ENCODE data around the gene SLC9A9.

Gene SLC9A9

DNA sequence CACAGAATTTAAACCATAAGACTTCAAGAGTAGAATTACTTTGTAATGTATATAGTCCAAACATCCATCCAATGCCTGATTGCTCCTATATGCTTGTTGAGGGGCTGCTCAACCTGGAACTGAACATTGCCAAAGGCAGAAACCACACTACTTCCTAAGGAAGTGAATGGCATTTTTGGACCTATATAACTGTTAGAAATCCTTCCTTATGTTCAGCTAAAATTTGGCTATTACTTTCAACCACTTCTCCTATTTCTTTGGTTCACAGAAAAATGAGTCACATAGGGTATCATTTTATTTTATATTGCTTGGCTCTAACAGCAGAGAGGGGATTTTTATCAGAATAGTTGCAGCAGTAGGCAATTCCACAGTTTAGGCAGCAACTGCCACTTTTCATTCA lies 342.1 kb downstream of the SLC9A9 start:
- no peak for DNase-seq (ENCODE audit: low spot score)

- DNase-seq (ENCODE audit: low spot score) = no peak
Measured at GRCh38 chr3:143503325-143503885, 344.9 kb downstream of the SLC9A9 start.

DNA sequence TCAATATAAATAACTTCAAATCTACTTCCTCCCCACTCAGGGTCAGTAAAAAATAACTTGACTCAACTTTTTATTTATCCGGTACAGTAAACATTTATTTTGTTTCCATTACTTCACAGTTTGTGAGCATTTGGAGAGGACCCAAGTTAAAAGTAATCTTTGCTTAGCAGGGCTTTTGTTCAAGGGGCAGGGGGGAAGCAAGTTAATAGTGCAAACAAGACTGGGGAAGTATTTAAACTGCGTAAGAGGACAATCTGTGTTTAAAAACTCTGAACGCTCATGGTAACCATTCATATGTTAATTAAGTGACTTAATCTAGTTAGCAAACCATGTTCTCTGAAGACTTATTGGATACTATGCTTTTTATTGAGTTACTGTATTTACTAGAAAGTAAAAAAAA lies 346.2 kb downstream of the SLC9A9 start:
- no peak for DNase-seq (ENCODE audit: low spot score)

DNA sequence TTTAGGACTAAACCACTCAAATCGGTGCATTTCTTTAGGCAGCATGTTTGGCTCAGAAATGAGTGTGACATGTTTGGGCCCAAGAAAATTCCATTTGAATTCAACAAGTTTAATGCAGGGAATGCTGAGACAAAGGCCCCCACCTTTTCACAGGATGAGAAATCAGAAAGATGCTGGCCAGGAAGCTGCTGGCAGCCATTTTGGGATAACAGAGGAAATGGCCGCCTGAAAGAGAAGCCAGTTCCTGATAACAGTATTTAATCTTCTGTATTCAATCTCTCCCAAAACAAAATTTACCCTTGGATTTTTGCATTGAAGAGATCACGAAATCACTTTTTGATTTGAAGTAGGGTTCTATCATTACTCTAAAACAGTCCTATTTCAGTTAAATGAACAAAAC lies 350.9 kb downstream of the SLC9A9 start:
- no peak for DNase-seq (ENCODE audit: low spot score)

DNA sequence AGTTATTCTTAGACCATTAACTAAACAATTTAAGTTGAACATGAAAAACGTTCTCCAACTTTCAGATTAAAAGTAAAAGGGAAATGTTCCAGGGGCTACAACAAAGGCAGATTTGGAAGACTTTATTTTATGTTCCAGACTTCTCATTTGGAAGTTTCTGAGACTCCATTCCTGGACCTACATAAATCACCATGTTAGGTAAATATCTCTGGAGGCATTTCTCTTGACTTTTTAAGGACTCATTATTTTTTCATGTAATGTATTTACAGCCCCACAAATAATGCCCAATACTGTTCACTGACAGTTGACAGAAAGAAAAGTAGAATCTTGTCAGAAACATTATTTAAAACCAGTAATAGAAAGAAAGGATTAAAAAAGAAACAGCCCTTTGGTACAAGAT lies 352.1 kb downstream of the SLC9A9 start:
- DNase-seq (ENCODE audit: low spot score) = no peak

- no peak for DNase-seq (ENCODE audit: low spot score)
Measured at GRCh38 chr3:143495527-143495926, 352.7 kb downstream of the SLC9A9 start.

DNA sequence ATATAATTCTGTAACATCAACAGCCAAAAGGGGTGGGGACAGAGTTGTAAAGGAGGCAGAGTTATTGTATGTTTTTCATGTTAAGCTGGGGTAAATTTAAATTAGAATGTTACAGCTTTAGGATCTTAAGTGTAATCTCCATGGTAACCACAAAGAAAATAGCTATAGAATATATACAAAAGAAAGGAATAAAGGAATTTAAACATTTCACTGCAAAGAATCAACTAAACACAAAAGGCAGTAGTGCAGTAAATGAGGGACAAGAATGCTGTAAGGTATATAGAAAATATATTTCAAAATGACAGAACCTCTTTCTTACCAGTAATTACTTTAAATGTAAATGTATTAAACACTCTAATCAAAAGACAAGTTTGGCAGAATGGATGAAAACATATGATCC lies 361.7 kb downstream of the SLC9A9 start:
- DNase-seq (ENCODE audit: low spot score) = no peak

GRCh38 chr3:143484846-143485512 lies 363.3 kb downstream of the SLC9A9 start:
- no peak for DNase-seq (ENCODE audit: low spot score)

GRCh38 chr3:143483214-143483613 lies 365.1 kb downstream of the SLC9A9 start:
- DNase-seq (ENCODE audit: low spot score) = no peak

GRCh38 chr3:143482106-143483088 lies 365.9 kb downstream of the SLC9A9 start:
- DNase-seq (ENCODE audit: low spot score) = peak; percentile 15

GRCh38 chr3:143480344-143480743 lies 367.9 kb downstream of the SLC9A9 start:
- DNase-seq (ENCODE audit: low spot score) = no peak

GRCh38 chr3:143479727-143480126 lies 368.5 kb downstream of the SLC9A9 start:
- no peak for DNase-seq (ENCODE audit: low spot score)

DNA sequence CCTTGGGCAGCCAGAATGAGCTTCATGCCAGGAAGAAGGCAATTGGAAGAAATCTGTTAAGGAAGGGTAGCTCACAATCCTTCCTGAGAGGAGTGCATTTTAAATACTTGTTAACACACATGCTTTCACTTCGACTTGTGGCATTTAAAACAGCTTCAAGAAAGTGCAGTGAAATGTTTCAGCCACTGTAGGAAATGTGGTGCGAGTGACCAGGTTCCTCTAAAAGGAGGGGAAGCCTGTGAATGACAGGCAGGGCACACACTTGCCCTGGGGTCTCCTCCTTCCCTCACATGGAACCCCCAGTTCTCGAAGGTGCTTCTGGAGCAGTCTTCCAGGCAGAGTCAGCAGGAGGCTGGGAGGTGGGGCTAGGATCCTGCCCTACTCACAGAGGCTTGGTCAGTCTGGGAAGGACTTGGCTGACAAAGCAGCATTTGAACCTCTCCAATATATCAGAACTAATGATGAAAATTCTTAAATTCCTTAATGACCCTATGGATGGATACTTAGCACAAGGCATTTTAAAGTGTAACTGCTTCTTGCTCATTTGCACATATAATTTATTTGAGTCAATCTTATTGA lies 370.1 kb downstream of the SLC9A9 start:
- no peak for DNase-seq (ENCODE audit: low spot score)

GRCh38 chr3:143476965-143477640 lies 371.2 kb downstream of the SLC9A9 start:
- DNase-seq (ENCODE audit: low spot score) = no peak

DNA sequence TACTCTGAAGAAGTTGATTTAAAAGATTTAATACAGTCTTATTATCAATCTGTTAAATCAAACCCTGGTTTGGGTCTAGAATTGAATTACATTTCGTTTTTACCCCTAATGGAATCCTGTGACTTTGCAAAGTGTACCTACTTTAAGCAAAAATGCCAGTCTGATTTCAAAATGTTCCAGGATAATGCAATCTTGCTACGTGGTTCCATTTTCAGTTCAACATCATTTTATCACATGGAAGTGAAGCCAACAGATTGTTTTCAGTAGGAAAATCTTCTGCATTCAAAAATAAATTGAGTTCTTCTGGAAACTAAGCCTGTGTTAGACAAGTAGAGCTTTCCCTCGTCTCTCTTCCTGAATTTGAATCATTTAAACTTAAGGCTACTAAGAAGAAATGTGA lies 372.3 kb downstream of the SLC9A9 start:
- DNase-seq (ENCODE audit: low spot score) = no peak

DNA sequence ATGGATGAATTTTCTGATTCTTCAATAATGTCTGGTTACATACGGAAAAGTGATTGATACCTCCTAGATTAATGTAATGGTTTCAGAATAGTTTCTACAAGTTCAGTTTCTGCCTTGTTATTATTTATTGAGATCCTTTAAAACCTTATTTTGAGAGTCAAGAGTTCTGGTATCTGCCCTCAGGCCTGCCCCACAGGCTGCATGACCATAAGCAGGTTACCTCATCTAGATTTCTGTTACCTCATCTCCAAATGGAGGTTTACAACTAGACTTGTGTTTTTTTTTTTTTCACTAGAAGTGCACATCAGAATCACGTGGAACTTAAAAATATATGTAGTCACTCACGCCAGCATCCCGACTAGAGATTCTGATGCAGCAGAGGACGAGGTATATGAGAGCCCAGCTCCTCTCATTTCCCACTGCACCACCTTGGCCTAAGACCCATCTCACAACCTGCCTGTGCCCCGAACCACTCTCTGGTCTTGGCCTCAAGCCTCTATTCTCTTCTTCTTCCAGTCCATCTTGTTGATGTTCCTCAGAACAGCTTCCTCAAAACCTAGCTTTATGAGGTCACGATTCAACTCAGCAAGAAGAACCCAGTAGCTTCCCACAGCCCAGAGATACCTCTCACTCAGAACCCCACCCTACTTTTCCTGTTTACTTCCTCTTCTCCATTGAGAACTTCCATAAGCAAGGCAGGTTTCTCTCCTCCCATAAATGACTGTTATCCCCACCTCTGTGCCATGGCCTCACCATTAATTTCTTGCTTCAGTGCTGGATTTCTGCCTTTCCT lies 375.3 kb downstream of the SLC9A9 start:
- no peak for DNase-seq (ENCODE audit: low spot score)

DNA sequence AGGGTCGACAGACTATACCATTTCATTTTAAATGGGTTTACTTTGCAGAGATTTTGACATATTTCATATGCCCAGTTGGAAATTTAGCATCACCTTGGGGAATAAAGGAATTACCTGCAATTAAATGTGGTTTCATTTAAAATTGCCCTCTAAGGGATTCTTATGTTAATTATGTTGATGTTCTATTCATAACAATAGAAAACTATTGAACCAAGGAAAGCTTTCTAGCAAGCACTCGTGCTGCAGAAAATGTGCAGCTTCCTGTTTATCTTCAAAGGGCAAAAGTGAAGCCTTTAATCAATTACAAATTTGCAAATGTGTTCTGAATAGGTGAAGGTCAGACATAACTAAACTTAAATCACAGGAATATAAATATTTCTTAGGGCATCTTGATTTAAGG lies 376.6 kb downstream of the SLC9A9 start:
- no peak for DNase-seq (ENCODE audit: low spot score)

- DNase-seq (ENCODE audit: low spot score) = no peak
Measured at GRCh38 chr3:143469159-143469558, 379.1 kb downstream of the SLC9A9 start.

GRCh38 chr3:143465666-143466065 lies 382.6 kb downstream of the SLC9A9 start:
- no peak for DNase-seq (ENCODE audit: low spot score)

GRCh38 chr3:143464850-143465249 lies 383.4 kb downstream of the SLC9A9 start:
- no peak for DNase-seq (ENCODE audit: low spot score)

- DNase-seq (ENCODE audit: low spot score) = no peak
Measured at GRCh38 chr3:143455480-143455879, 392.8 kb downstream of the SLC9A9 start.
